MM.1S (cell line): ENCODE data around the gene TTLL9.

Experiments used
- DNase-seq: peaks from one replicate; pipeline ENCODE4 v3.0.0-alpha.2; 2015
- H2AFZ ChIP-seq: fragments of 300-600 bp; sonication (generic); 2 replicates; pipeline ENCODE4 v1.6.0; 2016; ENCODE audit warnings: antibody characterized with exemption, low read length
- H3F3A ChIP-seq: fragments of 300-600 bp; sonication (generic); 2 replicates; pipeline ENCODE4 v1.6.1; 2016; ENCODE audit warnings: mild to moderate bottlenecking, antibody characterized with exemption, low read length, moderate library complexity, mixed read lengths; ENCODE audit not compliant: insufficient read depth
- H3K27ac ChIP-seq: fragments of 300-600 bp; sonication (generic); 2 replicates; pipeline ENCODE4 v1.5.1; 2016; ENCODE audit warnings: mild to moderate bottlenecking, low read length
- H3K27me3 ChIP-seq: fragments of 300-600 bp; sonication (generic); replicated peaks from 2 replicates; pipeline ENCODE4 v1.6.0; 2016; ENCODE audit warnings: low read length; ENCODE audit not compliant: insufficient read depth
- H3K36me3 ChIP-seq: fragments of 300-600 bp; sonication (generic); replicated peaks from 2 replicates; pipeline ENCODE4 v1.6.1; 2016; ENCODE audit warnings: mild to moderate bottlenecking, low read length, mixed read lengths; ENCODE audit not compliant: insufficient read depth
- H3K4me1 ChIP-seq: fragments of 300-600 bp; sonication (generic); 2 replicates; pipeline ENCODE4 v1.6.1; 2016; ENCODE audit warnings: low read length, mixed read lengths
- H3K4me2 ChIP-seq: fragments of 300-600 bp; sonication (generic); 2 replicates; pipeline ENCODE4 v1.6.0; 2016; ENCODE audit warnings: low read depth, low read length
- H3K4me3 ChIP-seq: fragments of 300-600 bp; sonication (generic); 2 replicates; pipeline ENCODE4 v1.5.1; 2016; ENCODE audit warnings: low read length, mixed read lengths
- H3K79me2 ChIP-seq: fragments of 300-600 bp; sonication (generic); 2 replicates; pipeline ENCODE4 v1.6.1; 2016; ENCODE audit warnings: mixed run types, low read length, mixed read lengths
- H3K9ac ChIP-seq: fragments of 300-600 bp; sonication (generic); 2 replicates; pipeline ENCODE4 v1.6.1; 2016; ENCODE audit warnings: low read length, mixed read lengths
- H3K9me2 ChIP-seq: fragments of 300-600 bp; sonication (generic); replicated peaks from 2 replicates; pipeline ENCODE4 v1.6.1; 2016; ENCODE audit warnings: mild to moderate bottlenecking, low read length, mixed read lengths; ENCODE audit not compliant: insufficient read depth
- H3K9me3 ChIP-seq: fragments of 300-600 bp; sonication (generic); replicated peaks from 2 replicates; pipeline ENCODE4 v1.6.1; 2016; ENCODE audit warnings: mild to moderate bottlenecking, low read length, mixed read lengths; ENCODE audit not compliant: insufficient read depth
- H4K20me1 ChIP-seq: fragments of 300-600 bp; sonication (generic); 2 replicates; pipeline ENCODE4 v1.6.1; 2016; ENCODE audit warnings: mild to moderate bottlenecking, low read length, moderate library complexity, mixed read lengths; ENCODE audit not compliant: insufficient read depth
- TF ChIP-seq, protein P1 (sequence below): fragments of 300-600 bp; sonication (generic); IDR thresholded peaks from 2 replicates; pipeline ENCODE4 v1.5.1; 2016; ENCODE audit warnings: antibody characterized with exemption, low read length, mixed read lengths

The TTLL9 gene

DNA sequence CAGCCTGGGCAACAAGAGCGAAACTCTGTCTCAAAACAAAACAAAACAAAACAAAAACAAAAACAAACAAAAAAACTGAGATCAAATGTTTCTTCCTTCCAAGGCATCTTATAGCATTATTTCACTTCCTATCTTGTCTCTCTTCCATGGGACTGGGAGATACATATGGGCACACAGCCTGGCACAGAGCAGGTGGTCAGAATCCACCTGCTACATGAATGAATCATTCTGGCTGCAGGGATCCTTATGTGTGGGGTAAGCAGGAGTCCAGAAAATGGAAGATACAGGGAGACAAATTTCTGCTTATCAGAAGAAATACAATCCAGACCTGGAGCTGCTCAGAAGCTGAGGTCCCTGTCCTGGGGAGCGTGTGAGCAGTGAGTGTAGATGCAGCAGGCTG lies 121.7 kb downstream of the TTLL9 start:
- H3K36me3 ChIP-seq = no peaks in the 10 kb centered on the region
- no peaks in the 10 kb centered on the region for H3K9me3 ChIP-seq
- TF ChIP-seq, protein P1, sequence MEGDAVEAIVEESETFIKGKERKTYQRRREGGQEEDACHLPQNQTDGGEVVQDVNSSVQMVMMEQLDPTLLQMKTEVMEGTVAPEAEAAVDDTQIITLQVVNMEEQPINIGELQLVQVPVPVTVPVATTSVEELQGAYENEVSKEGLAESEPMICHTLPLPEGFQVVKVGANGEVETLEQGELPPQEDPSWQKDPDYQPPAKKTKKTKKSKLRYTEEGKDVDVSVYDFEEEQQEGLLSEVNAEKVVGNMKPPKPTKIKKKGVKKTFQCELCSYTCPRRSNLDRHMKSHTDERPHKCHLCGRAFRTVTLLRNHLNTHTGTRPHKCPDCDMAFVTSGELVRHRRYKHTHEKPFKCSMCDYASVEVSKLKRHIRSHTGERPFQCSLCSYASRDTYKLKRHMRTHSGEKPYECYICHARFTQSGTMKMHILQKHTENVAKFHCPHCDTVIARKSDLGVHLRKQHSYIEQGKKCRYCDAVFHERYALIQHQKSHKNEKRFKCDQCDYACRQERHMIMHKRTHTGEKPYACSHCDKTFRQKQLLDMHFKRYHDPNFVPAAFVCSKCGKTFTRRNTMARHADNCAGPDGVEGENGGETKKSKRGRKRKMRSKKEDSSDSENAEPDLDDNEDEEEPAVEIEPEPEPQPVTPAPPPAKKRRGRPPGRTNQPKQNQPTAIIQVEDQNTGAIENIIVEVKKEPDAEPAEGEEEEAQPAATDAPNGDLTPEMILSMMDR = no peak
- H3K9ac ChIP-seq = no peak overlapping the region
- no peaks in the 10 kb centered on the region for H3K79me2 ChIP-seq
- H3K27me3 ChIP-seq = peaks cover 64% of the 10 kb centered on the region
- H2AFZ ChIP-seq = no peak overlapping the region
- no peak overlapping the region for H3K27ac ChIP-seq
- DNase-seq = no peak
- H4K20me1 ChIP-seq = peaks cover 2% of the 10 kb centered on the region; the same call in 1 of the 2 replicates
- no peaks in the 10 kb centered on the region for H3K9me2 ChIP-seq
- H3K4me3 ChIP-seq = no peak overlapping the region
- H3K4me2 ChIP-seq = no peak overlapping the region
- H3F3A ChIP-seq = no peaks in the 10 kb centered on the region
- no peaks in the 10 kb centered on the region for H3K4me1 ChIP-seq
